ENCODE measurements around the gene PHF1. TPM values are rescaled to one million over a fixed set of nuclear protein-coding genes. Genes with fewer than 3 reads are reported as not detected.
"Not testable (repeated sequence)": the region's sequence is repeated elsewhere in the genome, so short reads cannot be mapped to it uniquely, and the experiment has no call there.

The PHF1 gene
- total RNA-seq, 1 experiment from 2014 or later, result 47.6 TPM

DNA sequence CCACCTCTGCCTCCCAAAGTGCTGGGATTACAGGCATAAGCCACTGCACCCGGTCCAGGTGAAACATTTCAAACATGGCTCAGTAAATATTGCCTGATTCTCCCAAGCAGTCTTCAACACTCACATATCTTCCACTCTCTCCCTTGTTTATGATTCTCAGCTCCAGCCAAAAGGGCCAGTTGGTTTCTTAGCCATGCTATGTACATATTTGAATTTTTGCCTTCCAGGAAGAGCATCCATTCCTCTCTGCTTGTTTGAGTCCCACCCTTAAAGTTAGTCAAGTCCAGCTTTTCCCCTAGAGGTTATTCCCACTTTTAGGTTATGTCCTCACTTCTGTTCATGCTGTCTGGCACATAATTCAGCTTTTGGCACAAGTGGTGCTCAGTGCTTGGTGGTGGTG lies 13.3 kb upstream of the PHF1 start:
- Histone ChIP-seq H3F3A (ENCODE audit: insufficient read depth, low read depth) (peaks cover 2% of the 10 kb centered on the region; the same call in 1 of the 2 replicates), H4K20me1 (ENCODE audit: insufficient read depth) (no peaks in the 10 kb centered on the region; the same call in 1 of the 2 replicates), H3K4me2 (no peak overlapping the region), H3K27me3 (ENCODE audit: insufficient read depth, low read depth) (no peaks in the 10 kb centered on the region), H3K36me3 (ENCODE audit: low read depth) (no peaks in the 10 kb centered on the region), H3K4me1 (replicated peaks; ENCODE audit: insufficient read depth) (peaks cover 31% of the 10 kb centered on the region), H3K4me3 (no peak overlapping the region), H2AFZ (no peak overlapping the region), H3K27ac (no peak overlapping the region), H3K9me3 (ENCODE audit: insufficient read depth, low read depth) (no peaks in the 10 kb centered on the region), H3K79me2 (ENCODE audit: low read depth) (peaks cover 59% of the 10 kb centered on the region), H3K9me2 (ENCODE audit: insufficient read depth) (no peaks in the 10 kb centered on the region)
- POLR2A ChIA-PET (ENCODE audit: unreplicated experiment), result no interaction called here
- TF ChIP-seq CTCF (conservative IDR thresholded peaks at IDR 0.05), result no peak
- no peak for TF ChIP-seq EZH2 (IDR thresholded peaks at IDR 0.05; ENCODE audit: low read depth)
- no TSS peak for BruUV-seq (replicated peaks)
- intact Hi-C loops (cut with micrococcal nuclease; ENCODE audit: unreplicated experiment), result no loop called here
- no peak for DNase-seq
- CTCF ChIA-PET, result no interaction called here

GRCh38 chr6:33398601-33399000 lies 12.2 kb upstream of the PHF1 start:
- peaks cover 48% of the 10 kb centered on the region for H3K79me2 ChIP-seq (ENCODE audit: low read depth)
- H3K4me1 ChIP-seq (replicated peaks; ENCODE audit: insufficient read depth), result peaks cover 20% of the 10 kb centered on the region
- CTCF ChIA-PET, result not testable (repeated sequence)

GRCh38 chr6:33399881-33400280 lies 10.9 kb upstream of the PHF1 start:
- CTCF ChIA-PET, result not testable (repeated sequence)
- peaks cover 11% of the 10 kb centered on the region; the same call in 1 of the 2 replicates for H3K36me3 ChIP-seq (ENCODE audit: low read depth)

More at GRCh38 chr6:33398601-33399000, 12.2 kb upstream of the PHF1 start:
- H2AFZ ChIP-seq; H3K27ac ChIP-seq; intact Hi-C loops (cut with micrococcal nuclease; ENCODE audit: unreplicated experiment); H3K36me3 ChIP-seq (ENCODE audit: low read depth); H3K9me2 ChIP-seq (ENCODE audit: insufficient read depth); H4K20me1 ChIP-seq (ENCODE audit: insufficient read depth); BruUV-seq (replicated peaks); DNase-seq; H3F3A ChIP-seq (ENCODE audit: insufficient read depth, low read depth); H3K27me3 ChIP-seq (ENCODE audit: insufficient read depth, low read depth); H3K4me2 ChIP-seq; H3K9me3 ChIP-seq (ENCODE audit: insufficient read depth, low read depth); H3K4me3 ChIP-seq: not testable (repeated sequence)
- POLR2A ChIA-PET (ENCODE audit: unreplicated experiment), result interaction anchor here (0.7 kb wide), 1 partner anchor 73 kb away, joined by 3 read pairs; no protein-coding TSS in a partner anchor

DNA sequence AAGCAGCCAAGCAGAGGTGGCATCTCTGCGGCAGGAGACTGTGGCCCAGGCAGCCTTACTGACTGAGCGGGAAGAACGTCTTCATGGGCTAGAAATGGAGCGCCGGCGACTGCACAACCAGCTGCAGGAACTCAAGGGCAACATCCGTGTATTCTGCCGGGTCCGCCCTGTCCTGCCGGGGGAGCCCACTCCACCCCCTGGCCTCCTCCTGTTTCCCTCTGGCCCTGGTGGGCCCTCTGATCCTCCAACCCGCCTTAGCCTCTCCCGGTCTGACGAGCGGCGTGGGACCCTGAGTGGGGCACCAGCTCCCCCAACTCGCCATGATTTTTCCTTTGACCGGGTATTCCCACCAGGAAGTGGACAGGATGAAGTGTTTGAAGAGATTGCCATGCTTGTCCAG lies 5.9 kb upstream of the PHF1 start:
- intact Hi-C loops (cut with micrococcal nuclease; ENCODE audit: unreplicated experiment), result no loop called here
- Histone ChIP-seq H3K79me2 (ENCODE audit: low read depth) (no peaks in the 10 kb centered on the region), H3K4me3 (no peak overlapping the region), H3F3A (ENCODE audit: insufficient read depth, low read depth) (peaks cover 31% of the 10 kb centered on the region), H3K36me3 (ENCODE audit: low read depth) (peaks cover 11% of the 10 kb centered on the region; the same call in 1 of the 2 replicates), H2AFZ (no peak overlapping the region), H3K27ac (no peak overlapping the region), H3K4me2 (no peak overlapping the region), H3K9me3 (ENCODE audit: insufficient read depth, low read depth) (no peaks in the 10 kb centered on the region), H3K4me1 (replicated peaks; ENCODE audit: insufficient read depth) (peaks cover 7% of the 10 kb centered on the region; the same call in 1 of the 2 replicates), H3K9me2 (ENCODE audit: insufficient read depth) (no peaks in the 10 kb centered on the region), H3K27me3 (ENCODE audit: insufficient read depth, low read depth) (no peaks in the 10 kb centered on the region), H4K20me1 (ENCODE audit: insufficient read depth) (no peaks in the 10 kb centered on the region)
- no TSS peak for BruUV-seq (replicated peaks)
- ChIA-PET CTCF (no interaction called here), POLR2A (ENCODE audit: unreplicated experiment) (no interaction called here)
- TF ChIP-seq CTCF (conservative IDR thresholded peaks at IDR 0.05) (no peak), EZH2 (IDR thresholded peaks at IDR 0.05; ENCODE audit: low read depth) (no peak)
- no peak for DNase-seq

More at GRCh38 chr6:33399881-33400280, 10.9 kb upstream of the PHF1 start:
- H3F3A ChIP-seq (ENCODE audit: insufficient read depth, low read depth); H3K4me2 ChIP-seq; DNase-seq; H3K9me3 ChIP-seq (ENCODE audit: insufficient read depth, low read depth); BruUV-seq (replicated peaks); POLR2A ChIA-PET (ENCODE audit: unreplicated experiment); H3K4me1 ChIP-seq (replicated peaks; ENCODE audit: insufficient read depth); H3K4me3 ChIP-seq; H3K9me2 ChIP-seq (ENCODE audit: insufficient read depth); H4K20me1 ChIP-seq (ENCODE audit: insufficient read depth); H2AFZ ChIP-seq; H3K27me3 ChIP-seq (ENCODE audit: insufficient read depth, low read depth); H3K27ac ChIP-seq; intact Hi-C loops (cut with micrococcal nuclease; ENCODE audit: unreplicated experiment): not testable (repeated sequence)
- peaks cover 36% of the 10 kb centered on the region for H3K79me2 ChIP-seq (ENCODE audit: low read depth)

All from PC-9 (cell line).